Esophagus muscularis mucosa (tissue), 4 donors: Measurements from ENCODE around the gene PLAU. TPM values are rescaled to one million over a fixed set of nuclear protein-coding genes. Genes with fewer than 3 reads are reported as not detected.
"Not testable (repeated sequence)": the region's sequence is repeated elsewhere in the genome, so short reads cannot be mapped to it uniquely, and the experiment has no call there.

Experiments used
- DNase-seq: peaks from one replicate; pipeline ENCODE4 v3.0.0-alpha.2; 2017; ENCODE audit errors: extremely low spot score
- H3K27ac ChIP-seq, 4 donors: fragments of 200-600 bp; sonication (generic); replicated peaks in 1 of 4; 1 replicate in 3 of 4; 2 replicates in 1 of 4; pipeline ENCODE4 v1.5.1; 2016 to 2019; ENCODE audit warnings: mild to moderate bottlenecking in 1 of 4
- H3K27me3 ChIP-seq, 4 donors: fragments of 200-600 bp; sonication (generic); one replicate each; pipeline versions ENCODE4 v1.5.1 to v1.6.0; 2016 to 2019
- H3K36me3 ChIP-seq, 4 donors: fragments of 200-600 bp; sonication (generic); one replicate each; pipeline ENCODE4 v1.5.1; 2016 to 2019
- H3K4me1 ChIP-seq, 4 donors: fragments of 200-600 bp; sonication (generic); one replicate each; pipeline ENCODE4 v1.5.1; 2016 to 2019
- H3K4me3 ChIP-seq, 4 donors: fragments of 200-600 bp; sonication (generic); 1 replicate in 2 of 4; 2 replicates in 2 of 4; pipeline ENCODE4 v1.5.1; 2016 to 2019; ENCODE audit warnings: mild to moderate bottlenecking in 4 of 4, moderate library complexity in 1 of 4
- H3K9me3 ChIP-seq, 4 donors: fragments of 200-600 bp; sonication (generic); 1 replicate in 3 of 4; 2 replicates in 1 of 4; pipeline ENCODE4 v1.5.1; 2016 to 2019
- CTCF ChIP-seq, 3 experiments: fragments of 200-600 bp in 2 of 3; fragments of 450-650 bp in 1 of 3; sonication (generic) in 2 of 3; IDR thresholded peaks; one replicate each; pipeline ENCODE4 v1.5.1; 2017 to 2019; ENCODE audit warnings: antibody characterized with exemption in 3 of 3, mild to moderate bottlenecking in 2 of 3, moderate library complexity in 1 of 3
- EP300 ChIP-seq: sonication (generic); formaldehyde crosslinking; IDR thresholded peaks from one replicate; pipeline ENCODE4 v1.6.1; 2017; ENCODE audit warnings: antibody characterized with exemption
- POLR2A ChIP-seq: fragments of 450-650 bp; IDR thresholded peaks from one replicate; pipeline ENCODE4 v1.6.1; 2017; ENCODE audit warnings: antibody characterized with exemption, moderate library complexity, mild to moderate bottlenecking, low read depth
- POLR2AphosphoS5 ChIP-seq, 2 donors: sonication (generic); formaldehyde crosslinking; IDR thresholded peaks; one replicate each; pipeline ENCODE4 v1.6.1; 2017; ENCODE audit warnings: antibody characterized with exemption in 2 of 2
- WGBS: methylation state at CpG from one replicate; pipeline ENCODE4 v1.1.5; 2018; 5-methylcytosine and 5-hydroxymethylcytosine counted together
- intact Hi-C: fragments of 100-400 bp; cut with DNase I; formaldehyde crosslinking; loops from one replicate; pipeline ENCODE4 v1.15.1; 2023
- total RNA-seq, 4 donors: library from RNA; depleted of rRNA; stranded (reverse); fragments of >200 nt; gene quantifications; one replicate each; pipeline versions ENCODE4 v1.1.0 to v1.2.1, GENCODE V29; 2016

The PLAU gene
- total RNA-seq, 4 donors from 2014 or later = 4.2 to 38.3 (median 6.9) TPM

DNA sequence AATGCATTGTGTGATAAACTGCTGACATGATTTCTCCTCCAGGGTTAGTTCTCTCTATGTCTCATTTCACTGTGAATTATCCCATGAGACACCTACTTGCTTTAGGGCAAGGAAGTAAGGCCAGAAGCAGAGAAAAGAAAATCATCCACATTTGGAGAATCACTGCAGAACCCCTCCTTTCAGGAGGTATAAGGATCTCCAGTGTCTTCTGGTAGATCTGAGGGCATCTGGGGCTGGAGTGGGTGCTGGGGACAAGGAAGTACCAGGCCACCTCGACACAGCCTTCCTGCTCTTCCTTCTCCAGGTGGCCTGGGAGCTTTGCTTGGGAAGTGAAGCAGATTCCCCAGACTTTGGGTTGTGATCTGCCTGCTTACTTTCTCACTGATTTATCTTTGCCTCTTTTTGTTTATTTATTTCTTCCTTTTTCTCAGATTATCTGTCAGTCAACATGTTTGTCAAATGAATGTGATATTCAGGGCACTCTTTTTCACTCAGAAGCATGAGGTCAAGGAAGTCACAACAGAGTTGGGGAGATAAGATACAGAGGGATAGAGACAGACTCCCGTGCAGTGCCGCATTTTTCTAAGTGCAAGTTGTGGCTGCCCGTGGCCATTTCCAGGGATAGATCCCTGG, 24.2 kb upstream of the PLAU start:
- TF ChIP-seq POLR2A (no peak), EP300 (no peak), CTCF (IDR thresholded peaks at IDR 0.05) (no peak), POLR2AphosphoS5 (IDR thresholded peaks at IDR 0.05) (no peak)
- WGBS = 21% methylated on average over 4 of the region's 4 CpGs
- Histone ChIP-seq H3K4me1 (peaks cover 32 to 35% (median 34%) of the 10 kb centered on the region in 4 donors), H3K27ac (peak overlapping the region; percentile 82 to 87 (median 85)), H3K4me3 (peak overlapping the region in 1 of 4 donors; percentile 24), H3K27me3 (no peaks in the 10 kb centered on the region), H3K36me3 (no peaks in the 10 kb centered on the region), H3K9me3 (no peaks in the 10 kb centered on the region)
- intact Hi-C loops = loop anchor here (1.0 to 10.0 kb wide), 3 partner anchors 55 to 348 kb away; no protein-coding TSS in a partner anchor
- DNase-seq = no peak

DNA sequence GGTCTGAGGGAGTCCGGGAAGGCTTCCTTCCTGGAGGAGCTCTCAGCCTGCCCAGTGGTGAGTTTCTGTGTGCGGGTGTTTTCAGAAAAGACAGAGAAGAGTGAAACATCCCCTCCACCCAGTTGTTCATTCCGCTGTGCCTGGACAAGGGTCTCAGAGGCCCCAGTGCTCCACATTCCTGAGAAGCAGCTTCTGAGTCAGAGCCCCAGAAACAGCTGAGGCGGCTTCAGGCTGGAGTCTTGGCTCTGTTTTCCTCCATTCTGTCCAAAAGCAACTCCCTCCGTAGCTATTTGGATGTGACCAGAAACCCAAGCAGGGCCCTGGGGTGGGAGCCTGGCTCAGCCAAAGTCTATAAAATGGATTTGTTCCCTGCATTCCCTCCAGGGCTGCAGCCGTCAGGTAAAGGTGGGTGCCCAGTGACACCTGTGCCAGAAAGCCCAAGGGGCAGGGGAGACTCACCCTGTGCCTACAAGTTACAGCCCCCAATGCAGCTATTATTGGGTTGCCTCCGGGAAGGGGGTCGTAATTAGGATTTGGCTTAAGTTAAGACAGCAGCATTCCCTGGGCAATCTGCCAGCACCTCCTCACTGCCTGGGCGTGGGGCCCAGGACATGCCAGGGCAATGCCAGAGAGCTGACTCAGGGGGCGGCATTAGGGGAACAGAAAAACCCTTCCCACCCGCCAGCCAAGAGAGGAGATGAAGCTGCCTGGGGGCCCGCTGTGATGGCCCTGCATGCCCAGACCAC, 23.5 kb upstream of the PLAU start:
- intact Hi-C loops = loop anchor here (5.0 to 10.0 kb wide), 2 partner anchors 195 to 347 kb away; no protein-coding TSS in a partner anchor
- peak overlapping the region in 2 of 4 donors; percentile 24 to 31 for H3K4me3 ChIP-seq
- H3K36me3 ChIP-seq = no peaks in the 10 kb centered on the region
- DNase-seq = peak; percentile 93
- no peaks in the 10 kb centered on the region for H3K9me3 ChIP-seq
- TF ChIP-seq POLR2AphosphoS5 (IDR thresholded peaks at IDR 0.05) (peak in 1 of 2 donors; percentile 65), CTCF (IDR thresholded peaks at IDR 0.05) (no peak), EP300 (no peak), POLR2A (no peak)
- peaks cover 32 to 35% (median 34%) of the 10 kb centered on the region in 4 donors for H3K4me1 ChIP-seq
- 34% methylated on average over 4 of the region's 12 CpGs for WGBS
- peak overlapping the region; percentile 82 to 87 (median 85) for H3K27ac ChIP-seq
- no peaks in the 10 kb centered on the region for H3K27me3 ChIP-seq

DNA sequence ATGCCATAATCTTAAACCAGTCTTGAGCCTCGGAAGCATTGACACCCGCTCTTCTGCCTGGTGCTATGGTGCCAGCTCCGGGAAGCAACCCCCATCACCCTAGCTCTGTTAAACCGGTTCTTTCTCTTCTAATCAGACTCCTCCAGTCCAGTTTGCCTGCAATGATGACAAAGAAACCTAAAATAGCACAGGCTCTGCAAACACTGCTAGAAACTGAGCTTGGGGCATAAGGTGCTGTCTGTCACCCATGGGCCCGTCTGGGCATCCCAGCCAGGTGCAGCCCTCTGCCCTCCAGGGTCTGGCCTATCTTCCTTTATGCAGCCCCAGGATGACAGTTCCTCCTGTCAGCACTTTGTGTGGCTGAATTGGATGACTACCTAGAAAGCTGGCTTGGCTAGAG, 22.4 kb upstream of the PLAU start:
- TF ChIP-seq POLR2AphosphoS5 (IDR thresholded peaks at IDR 0.05) = no peak
- TF ChIP-seq POLR2A = no peak
- no peak for TF ChIP-seq EP300
- no peak for TF ChIP-seq CTCF (IDR thresholded peaks at IDR 0.05)
- intact Hi-C loops = loop anchor here (5.0 to 10.0 kb wide), 2 partner anchors 194 to 346 kb away; no protein-coding TSS in a partner anchor
- peaks cover 32 to 35% (median 34%) of the 10 kb centered on the region in 4 donors for H3K4me1 ChIP-seq
- WGBS = 43% methylated on average over 5 of the region's 5 CpGs
- H3K27me3 ChIP-seq = no peaks in the 10 kb centered on the region
- H3K9me3 ChIP-seq = no peaks in the 10 kb centered on the region
- no peak overlapping the region for H3K4me3 ChIP-seq
- no peak for DNase-seq
- H3K36me3 ChIP-seq = no peaks in the 10 kb centered on the region
- peak overlapping the region; percentile 82 to 87 (median 85) for H3K27ac ChIP-seq

- Histone ChIP-seq H3K9me3 (no peaks in the 10 kb centered on the region), H3K27ac (peak overlapping the region; percentile 82 to 87 (median 85)), H3K27me3 (no peaks in the 10 kb centered on the region), H3K4me3 (no peak overlapping the region), H3K4me1 (peaks cover 32 to 35% (median 34%) of the 10 kb centered on the region in 4 donors), H3K36me3 (no peaks in the 10 kb centered on the region)
- intact Hi-C loops = loop anchor here (5.0 to 10.0 kb wide), 2 partner anchors 193 to 346 kb away; no protein-coding TSS in a partner anchor
- 53% methylated on average over 5 of the region's 7 CpGs for WGBS
- DNase-seq = no peak
- no peak for TF ChIP-seq EP300
- TF ChIP-seq POLR2AphosphoS5 (IDR thresholded peaks at IDR 0.05) = no peak
- TF ChIP-seq CTCF (IDR thresholded peaks at IDR 0.05) = no peak
- TF ChIP-seq POLR2A = no peak
Measured at GRCh38 chr10:73889014-73889413, 21.9 kb upstream of the PLAU start.

DNA sequence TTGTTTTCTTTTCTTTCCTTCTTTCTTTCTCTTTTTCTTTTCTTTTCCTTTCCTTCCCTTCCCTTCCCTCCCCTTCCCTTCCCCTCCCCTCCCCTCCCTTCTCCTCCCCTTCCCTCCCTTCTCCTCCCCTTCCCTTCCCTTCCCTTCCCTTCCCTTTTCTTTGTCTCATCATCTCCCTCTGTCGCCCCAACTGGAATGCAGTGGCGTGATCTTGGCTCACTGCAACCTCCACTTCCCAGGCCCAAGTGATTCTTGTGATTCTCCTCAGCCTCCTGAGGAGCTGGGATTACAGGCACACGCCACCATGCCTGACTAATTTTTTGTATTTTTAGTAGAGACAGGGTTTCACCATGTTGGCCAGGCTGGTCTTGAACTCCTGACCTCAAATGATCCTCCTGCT, 21.5 kb upstream of the PLAU start:
- DNase-seq = not testable (repeated sequence)

More for the DNA sequence above, 21.5 kb upstream of the PLAU start:
- not testable (repeated sequence) for H3K9me3 ChIP-seq, H3K27me3 ChIP-seq, H3K4me3 ChIP-seq, H3K36me3 ChIP-seq
- Histone ChIP-seq H3K27ac (peak overlapping the region in 2 of 4 donors; percentile 82 to 85), H3K4me1 (peaks cover 32 to 35% (median 34%) of the 10 kb centered on the region in 4 donors)
- intact Hi-C loops = loop anchor here (5.0 to 10.0 kb wide), 2 partner anchors 193 to 345 kb away; no protein-coding TSS in a partner anchor
- 75% methylated on average over 3 of the region's 3 CpGs for WGBS
